ENCODE data around the gene ATXN2.

Gene ATXN2

DNA sequence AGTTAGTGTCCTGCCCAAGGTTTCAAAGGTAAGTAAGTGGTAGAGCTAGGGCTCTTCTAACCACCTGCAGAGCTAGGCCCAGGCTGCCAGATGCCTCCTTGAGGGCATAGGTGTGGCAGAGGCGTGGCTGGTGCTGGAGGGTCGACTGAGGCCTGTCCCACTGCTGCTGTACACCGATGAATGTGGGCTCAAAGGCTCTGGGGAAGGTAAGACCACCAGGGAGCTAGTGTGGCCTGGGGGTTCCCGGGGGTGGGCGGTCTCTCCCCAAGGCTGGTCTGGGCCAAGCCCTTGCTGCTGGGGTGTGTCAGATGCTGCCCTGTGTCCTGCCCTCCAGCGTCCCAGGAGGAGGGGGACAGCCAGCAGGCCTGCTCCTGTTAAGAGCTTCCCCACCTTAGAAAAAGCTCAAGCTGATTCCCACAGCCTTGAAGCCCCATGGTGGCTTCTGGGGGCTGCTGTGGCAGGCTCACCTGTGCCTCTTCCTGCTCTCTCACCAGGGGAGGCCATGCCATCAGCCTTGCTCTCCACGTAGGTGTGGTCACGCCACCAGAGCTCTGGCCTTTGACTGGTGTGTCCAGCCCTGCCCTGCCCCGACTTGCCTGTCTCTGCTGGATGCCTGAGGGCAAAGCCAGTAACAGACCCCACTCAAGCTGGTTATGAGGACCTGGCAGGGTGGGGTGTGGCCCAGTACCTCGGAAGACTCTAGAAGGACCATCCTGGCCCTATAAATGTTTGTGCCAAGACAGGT lies 156.6 kb downstream of the ATXN2 start:
- no peak for DNase-seq (ENCODE audit: insufficient read length, low spot score)
- TF ChIP-seq, protein P1, sequence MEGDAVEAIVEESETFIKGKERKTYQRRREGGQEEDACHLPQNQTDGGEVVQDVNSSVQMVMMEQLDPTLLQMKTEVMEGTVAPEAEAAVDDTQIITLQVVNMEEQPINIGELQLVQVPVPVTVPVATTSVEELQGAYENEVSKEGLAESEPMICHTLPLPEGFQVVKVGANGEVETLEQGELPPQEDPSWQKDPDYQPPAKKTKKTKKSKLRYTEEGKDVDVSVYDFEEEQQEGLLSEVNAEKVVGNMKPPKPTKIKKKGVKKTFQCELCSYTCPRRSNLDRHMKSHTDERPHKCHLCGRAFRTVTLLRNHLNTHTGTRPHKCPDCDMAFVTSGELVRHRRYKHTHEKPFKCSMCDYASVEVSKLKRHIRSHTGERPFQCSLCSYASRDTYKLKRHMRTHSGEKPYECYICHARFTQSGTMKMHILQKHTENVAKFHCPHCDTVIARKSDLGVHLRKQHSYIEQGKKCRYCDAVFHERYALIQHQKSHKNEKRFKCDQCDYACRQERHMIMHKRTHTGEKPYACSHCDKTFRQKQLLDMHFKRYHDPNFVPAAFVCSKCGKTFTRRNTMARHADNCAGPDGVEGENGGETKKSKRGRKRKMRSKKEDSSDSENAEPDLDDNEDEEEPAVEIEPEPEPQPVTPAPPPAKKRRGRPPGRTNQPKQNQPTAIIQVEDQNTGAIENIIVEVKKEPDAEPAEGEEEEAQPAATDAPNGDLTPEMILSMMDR (IDR thresholded peaks at IDR 0.05; ENCODE audit: insufficient read depth, missing control alignments), result no peak

DNA sequence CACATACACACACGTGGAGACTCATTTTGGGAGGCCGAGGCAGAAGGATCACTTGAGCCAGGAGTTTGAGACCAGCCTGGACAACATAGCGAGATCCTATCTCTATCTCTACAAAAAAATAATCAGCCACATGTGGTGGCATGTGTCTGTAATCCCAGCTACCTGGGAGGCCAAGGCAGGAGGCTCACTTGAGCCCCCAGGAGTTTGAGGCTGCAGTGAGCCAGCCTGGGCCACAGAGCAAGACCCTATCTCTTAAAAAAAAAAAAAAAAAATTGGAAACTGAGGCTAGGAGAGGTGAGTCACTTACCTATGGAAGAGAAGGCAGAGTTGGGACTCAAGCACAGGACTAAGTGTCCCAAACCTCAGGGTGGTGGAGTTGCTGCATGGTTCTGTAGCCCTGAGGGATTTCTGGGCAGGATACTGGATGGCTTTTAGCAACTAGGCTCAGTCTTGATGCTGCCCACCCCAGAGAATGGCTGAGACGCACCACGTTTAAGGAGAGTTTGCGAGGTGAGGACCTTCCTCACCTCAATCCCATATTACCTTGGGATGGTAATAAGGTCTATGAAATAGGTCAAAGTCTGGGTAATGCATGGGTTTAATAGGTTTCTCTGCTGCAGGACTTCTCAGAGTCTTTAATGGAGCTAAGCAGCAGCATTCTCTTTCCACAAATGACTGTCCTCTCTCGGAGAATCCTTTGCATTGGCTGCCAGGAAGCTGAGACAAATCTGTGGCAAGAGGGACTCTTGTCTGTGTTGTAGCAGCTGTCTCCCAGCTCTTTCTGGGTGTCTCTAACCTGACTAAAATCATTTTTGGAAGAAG lies 157.8 kb downstream of the ATXN2 start:
- FAIRE-seq (no peak), DNase-seq (ENCODE audit: insufficient read length, low spot score) (no peak)
- TF ChIP-seq, protein P1 (IDR thresholded peaks at IDR 0.05; ENCODE audit: insufficient read depth, missing control alignments), result no peak

More for the DNA sequence above, 156.6 kb downstream of the ATXN2 start:
- no peak for FAIRE-seq

DNA sequence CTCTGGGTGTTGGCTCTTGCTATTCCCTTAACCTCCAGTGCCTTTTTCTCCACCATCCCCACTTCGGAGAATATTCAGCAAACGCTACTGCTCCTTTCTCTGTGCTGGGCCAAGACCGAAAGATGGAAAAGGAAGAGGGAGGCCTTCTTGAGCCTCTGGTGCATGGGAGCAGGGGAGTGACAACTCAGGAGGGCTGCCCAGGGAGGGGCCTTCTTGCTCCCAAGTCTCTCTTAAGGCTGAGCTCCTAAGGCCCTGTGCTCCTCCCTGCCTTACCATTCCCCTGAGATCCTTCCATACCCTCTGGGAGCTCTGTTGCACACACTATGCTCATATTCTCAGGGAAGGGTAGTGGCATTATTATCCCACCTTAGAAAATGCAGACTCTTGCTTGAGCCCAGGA lies 158.5 kb downstream of the ATXN2 start:
- FAIRE-seq (no peak), DNase-seq (ENCODE audit: insufficient read length, low spot score) (no peak)
- TF ChIP-seq, protein P1 (IDR thresholded peaks at IDR 0.05; ENCODE audit: insufficient read depth, missing control alignments), result no peak

DNA sequence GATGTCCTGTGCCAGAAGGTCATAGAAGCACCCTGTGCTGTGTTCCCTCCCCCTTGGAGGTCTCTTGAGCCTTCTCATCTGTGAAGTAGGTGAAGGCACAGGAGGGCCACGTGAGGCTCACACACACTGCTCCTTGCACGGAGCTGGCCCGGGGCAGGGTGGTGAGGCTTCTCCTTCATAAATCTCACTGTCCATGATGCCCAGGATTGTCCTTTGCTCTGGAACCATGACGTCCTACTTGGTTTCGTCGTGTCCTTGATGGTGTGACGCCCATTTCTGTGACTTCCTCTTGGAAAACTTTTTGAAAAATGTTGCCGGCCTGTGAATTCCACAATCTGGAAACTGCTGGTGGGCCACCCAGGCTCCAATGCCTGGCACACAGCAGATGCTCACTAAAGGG lies 159.0 kb downstream of the ATXN2 start:
- FAIRE-seq, result no peak
- TF ChIP-seq, protein P1 (IDR thresholded peaks at IDR 0.05; ENCODE audit: insufficient read depth, missing control alignments), result no peak

DNA sequence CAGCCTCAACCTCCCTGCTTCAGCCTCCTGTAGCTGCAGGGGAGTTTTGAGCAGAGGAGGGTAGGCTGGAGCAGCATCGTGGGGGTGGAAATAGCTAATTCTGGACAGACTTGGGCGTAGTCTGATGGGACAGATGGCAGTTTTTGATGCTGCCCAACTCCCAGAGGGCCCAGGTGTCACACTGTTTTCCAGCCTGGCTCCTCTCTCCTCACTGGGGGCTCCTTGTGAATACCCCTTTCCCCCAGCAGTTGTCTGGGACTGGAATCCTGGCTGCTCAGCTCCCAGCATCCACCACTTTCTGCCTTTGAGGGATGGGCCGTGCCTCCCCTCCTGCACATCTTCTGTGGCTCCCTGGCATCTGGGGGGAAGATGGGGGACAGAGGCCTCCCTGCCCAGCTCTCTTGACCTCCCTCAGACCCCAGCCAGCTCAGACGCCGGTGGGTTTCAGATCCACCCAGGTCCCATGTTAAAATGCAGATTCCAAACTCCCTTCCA lies 159.4 kb downstream of the ATXN2 start:
- TF ChIP-seq, protein P1 (IDR thresholded peaks at IDR 0.05; ENCODE audit: insufficient read depth, missing control alignments), result no peak
- FAIRE-seq (no peak), DNase-seq (ENCODE audit: insufficient read length, low spot score) (no peak)

More for the DNA sequence above, 159.0 kb downstream of the ATXN2 start:
- no peak for DNase-seq (ENCODE audit: insufficient read length, low spot score)

DNA sequence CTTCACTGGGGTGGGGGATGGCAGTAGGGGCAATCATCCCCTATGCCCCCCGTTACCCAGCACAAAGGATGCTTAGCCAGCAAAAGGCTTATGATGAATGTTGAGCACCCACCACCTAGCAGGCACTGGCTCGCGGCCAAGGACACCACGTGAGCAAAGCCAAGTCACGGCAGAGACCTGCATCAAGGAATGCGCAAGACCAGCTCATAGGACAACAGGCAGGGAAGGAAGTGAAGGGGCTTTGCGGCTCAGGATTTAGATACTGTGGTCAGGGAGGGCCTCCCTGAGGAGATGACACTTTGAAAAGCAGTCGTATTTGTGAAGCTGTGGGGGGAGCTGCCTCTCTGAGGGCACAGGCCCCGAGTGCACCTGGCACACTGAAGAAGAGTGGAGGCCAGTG lies 160.6 kb downstream of the ATXN2 start:
- TF ChIP-seq, protein P1 (IDR thresholded peaks at IDR 0.05; ENCODE audit: insufficient read depth, missing control alignments), result no peak
- DNase-seq (ENCODE audit: insufficient read length, low spot score), result no peak
- no peak for FAIRE-seq

Data from D721Med (cell line).